GM18505 (cell line): Measurements from ENCODE around the gene PPP1R16B.
"Not testable (repeated sequence)": the region's sequence is repeated elsewhere in the genome, so short reads cannot be mapped to it uniquely, and the experiment has no call there.

ENCODE experiments used
- ATAC-seq: cut with Tn5 transposase; IDR thresholded peaks from one replicate; pipeline ENCODE4 v1.9.1; 2021; ENCODE audit not compliant: unreplicated experiment
- POLR2A ChIP-seq: IDR thresholded peaks from 4 replicates; pipeline ENCODE4 v1.6.1; 2011; ENCODE audit warnings: borderline replicate concordance; ENCODE audit not compliant: insufficient read depth, insufficient read length; ENCODE audit errors: extremely low read depth

Gene PPP1R16B

GRCh38 chr20:38953630-38954340 lies 148.3 kb downstream of the PPP1R16B start:
- no peak for TF ChIP-seq POLR2A
- ATAC-seq, result no peak

GRCh38 chr20:38957235-38957876 lies 151.9 kb downstream of the PPP1R16B start:
- no peak for ATAC-seq
- TF ChIP-seq POLR2A, result no peak

- TF ChIP-seq POLR2A, result no peak
- no peak for ATAC-seq
Observed at GRCh38 chr20:38957915-38958485, 152.5 kb downstream of the PPP1R16B start.

GRCh38 chr20:38960187-38960687 lies 154.7 kb downstream of the PPP1R16B start:
- ATAC-seq, result not testable (repeated sequence)

- ATAC-seq, result no peak
- TF ChIP-seq POLR2A, result no peak
Observed at GRCh38 chr20:38961530-38962043, 156.1 kb downstream of the PPP1R16B start.

GRCh38 chr20:38962044-38962927 lies 156.8 kb downstream of the PPP1R16B start, which contains the start of gene DHX35:
DHX35 (plus strand) TSS chr20:38962344; CDS start chr20:38962368, 24 bp downstream.
- TF ChIP-seq POLR2A, result peak; percentile 75
- ATAC-seq, result peak; percentile 97

- no peak for TF ChIP-seq POLR2A
- ATAC-seq, result no peak
Observed at GRCh38 chr20:38962928-38963401, 157.5 kb downstream of the PPP1R16B start.

GRCh38 chr20:38963745-38964144 lies 158.2 kb downstream of the PPP1R16B start:
- TF ChIP-seq POLR2A, result no peak
- ATAC-seq, result no peak

- no peak for TF ChIP-seq POLR2A
- ATAC-seq, result no peak
Observed at GRCh38 chr20:38965264-38965663, 159.8 kb downstream of the PPP1R16B start.

GRCh38 chr20:38968090-38968489 lies 162.6 kb downstream of the PPP1R16B start:
- ATAC-seq, result no peak
- no peak for TF ChIP-seq POLR2A

- ATAC-seq, result no peak
- TF ChIP-seq POLR2A, result no peak
Observed at GRCh38 chr20:38969708-38970107, 164.2 kb downstream of the PPP1R16B start.

GRCh38 chr20:38970302-38970701 lies 164.8 kb downstream of the PPP1R16B start:
- no peak for ATAC-seq
- TF ChIP-seq POLR2A, result no peak
